GM19035 (cell line): ENCODE data around the gene NOSIP.
"Not testable (repeated sequence)": the region's sequence is repeated elsewhere in the genome, so short reads cannot be mapped to it uniquely, and the experiment has no call there.

Experiments
- ATAC-seq: cut with Tn5 transposase; IDR thresholded peaks from one replicate; pipeline ENCODE4 v1.9.1; 2021; ENCODE audit not compliant: unreplicated experiment

NOSIP gene, protein sequence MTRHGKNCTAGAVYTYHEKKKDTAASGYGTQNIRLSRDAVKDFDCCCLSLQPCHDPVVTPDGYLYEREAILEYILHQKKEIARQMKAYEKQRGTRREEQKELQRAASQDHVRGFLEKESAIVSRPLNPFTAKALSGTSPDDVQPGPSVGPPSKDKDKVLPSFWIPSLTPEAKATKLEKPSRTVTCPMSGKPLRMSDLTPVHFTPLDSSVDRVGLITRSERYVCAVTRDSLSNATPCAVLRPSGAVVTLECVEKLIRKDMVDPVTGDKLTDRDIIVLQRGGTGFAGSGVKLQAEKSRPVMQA

DNA sequence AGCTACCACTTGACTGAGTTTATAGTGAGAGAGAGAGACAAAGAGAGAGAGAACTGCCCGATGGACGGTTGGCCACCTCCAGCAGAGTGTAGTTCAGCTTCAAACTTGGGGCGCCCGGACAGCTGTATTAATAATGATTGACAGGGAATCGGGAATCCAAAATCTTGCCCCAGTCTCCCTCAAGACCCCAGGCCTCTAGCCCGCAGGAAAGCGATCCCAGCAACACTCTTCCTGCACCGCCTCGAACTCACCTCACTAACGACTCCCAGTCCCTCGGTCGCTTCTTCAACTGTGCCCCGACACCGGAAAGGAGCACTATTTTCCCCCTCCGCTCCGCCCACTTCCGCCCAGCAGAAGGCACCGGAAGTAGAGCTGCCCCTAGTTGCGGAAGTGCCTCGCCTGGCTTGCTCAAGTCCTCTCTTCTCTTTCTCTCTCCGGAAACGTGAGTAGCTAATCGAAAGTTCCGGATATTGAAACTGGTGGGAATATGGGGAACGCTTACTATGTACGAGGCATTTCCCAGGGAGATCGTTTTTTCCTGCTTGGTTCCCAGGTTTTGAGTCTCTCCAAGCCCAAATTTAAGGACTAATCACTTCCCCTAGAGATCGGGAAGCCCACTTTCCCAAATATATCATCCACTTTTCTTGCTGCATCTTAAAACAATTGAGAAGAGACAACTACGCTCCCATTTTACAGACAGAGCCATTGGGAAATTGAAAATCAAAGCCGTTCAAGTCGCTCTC lies at the start of gene NOSIP:
NOSIP (minus strand) TSS at position 293 of the 743 bp plus-strand sequence. CDS start 19,865 bp downstream, outside the sequence.
- ATAC-seq, result peak; percentile 87

DNA sequence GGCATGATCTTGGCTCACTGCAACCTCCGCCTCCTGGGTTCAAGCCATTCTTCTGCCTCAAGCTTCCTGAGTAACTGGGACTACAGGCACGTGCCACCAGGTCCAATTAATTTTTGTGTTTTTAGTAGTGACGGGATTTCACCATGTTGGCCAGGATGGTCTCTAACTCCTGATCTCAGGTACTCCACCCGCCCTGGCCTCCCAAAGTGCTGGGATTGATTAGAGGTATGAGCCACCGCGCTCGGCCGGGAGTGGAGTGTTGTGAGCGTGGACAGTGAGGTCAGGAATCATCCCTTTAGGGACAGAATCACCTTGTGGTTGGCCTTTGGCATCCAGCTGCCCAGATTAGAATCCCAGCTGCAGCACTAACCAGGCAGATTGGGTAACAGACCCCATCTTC lies 49.3 kb upstream of the NOSIP start:
- no peak for ATAC-seq

DNA sequence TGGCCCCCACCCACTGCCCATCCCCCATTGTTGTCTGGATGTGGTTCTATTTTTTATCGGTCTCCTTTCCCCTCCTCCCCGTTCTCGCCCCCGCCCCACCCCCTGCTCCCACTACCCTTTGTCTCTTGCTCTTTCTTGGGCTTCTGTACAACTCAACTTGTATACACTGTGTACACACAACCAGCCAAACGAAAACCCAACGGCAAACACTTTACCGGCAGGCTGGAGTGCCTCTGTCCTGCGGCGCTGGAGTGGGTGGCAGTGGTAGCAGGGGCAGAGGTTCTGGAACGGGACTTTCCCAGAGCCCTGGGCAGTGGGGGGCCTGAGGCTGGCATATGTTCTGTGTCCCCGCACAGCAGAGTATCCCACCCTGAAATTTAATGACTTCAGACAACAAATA lies 45.9 kb upstream of the NOSIP start:
- ATAC-seq, result no peak

- ATAC-seq, result no peak
These were observed 44.9 kb upstream of the NOSIP start for GRCh38 chr19:49624967-49625910.

GRCh38 chr19:49617860-49618259 lies 37.5 kb upstream of the NOSIP start:
- not testable (repeated sequence) for ATAC-seq

GRCh38 chr19:49616945-49617344 lies 36.6 kb upstream of the NOSIP start:
- ATAC-seq, result no peak

- ATAC-seq, result no peak
These were observed 36.2 kb upstream of the NOSIP start for GRCh38 chr19:49616532-49616931.

- no peak for ATAC-seq
These were observed 35.5 kb upstream of the NOSIP start for GRCh38 chr19:49615861-49616260.

DNA sequence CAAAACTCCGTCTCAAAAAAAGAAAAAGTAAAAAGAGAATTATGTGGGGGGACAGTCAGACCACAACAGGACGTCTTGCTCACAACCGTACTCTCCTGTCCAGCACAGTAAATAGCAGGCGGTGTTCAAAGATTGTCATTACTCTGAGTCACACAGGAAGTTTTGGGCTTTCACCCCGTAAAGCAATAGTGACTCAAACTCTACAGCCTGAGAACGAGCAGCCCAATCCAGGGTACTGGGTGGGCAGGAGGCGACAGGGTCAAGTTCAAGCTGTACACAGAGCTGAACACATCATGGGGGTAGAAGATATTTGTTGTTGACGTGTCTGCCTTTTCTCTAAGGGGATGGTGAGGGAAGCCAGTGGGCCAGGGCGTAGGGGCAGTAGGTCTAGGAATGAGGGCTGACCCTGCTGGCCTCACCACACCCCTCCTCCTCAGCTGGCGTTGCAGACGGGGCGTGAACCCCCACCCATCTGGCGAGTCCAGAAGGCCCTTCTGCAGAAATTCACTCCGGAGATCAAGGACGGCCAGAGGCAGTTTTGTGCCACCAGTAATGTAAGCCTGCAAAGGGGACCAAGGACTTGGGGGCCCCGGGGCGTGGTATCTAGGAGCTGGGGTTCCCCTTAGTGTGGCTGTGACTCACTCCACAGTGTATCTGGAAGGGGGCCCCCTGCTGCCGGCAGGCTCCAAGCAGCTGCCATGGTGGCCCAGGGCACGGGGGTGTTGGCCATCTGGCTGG lies 33.9 kb upstream of the NOSIP start:
- ATAC-seq, result no peak

- ATAC-seq, result no peak
These were observed 33.0 kb upstream of the NOSIP start for GRCh38 chr19:49613374-49613773.

GRCh38 chr19:49609499-49610092 lies 29.2 kb upstream of the NOSIP start:
- ATAC-seq, result no peak

DNA sequence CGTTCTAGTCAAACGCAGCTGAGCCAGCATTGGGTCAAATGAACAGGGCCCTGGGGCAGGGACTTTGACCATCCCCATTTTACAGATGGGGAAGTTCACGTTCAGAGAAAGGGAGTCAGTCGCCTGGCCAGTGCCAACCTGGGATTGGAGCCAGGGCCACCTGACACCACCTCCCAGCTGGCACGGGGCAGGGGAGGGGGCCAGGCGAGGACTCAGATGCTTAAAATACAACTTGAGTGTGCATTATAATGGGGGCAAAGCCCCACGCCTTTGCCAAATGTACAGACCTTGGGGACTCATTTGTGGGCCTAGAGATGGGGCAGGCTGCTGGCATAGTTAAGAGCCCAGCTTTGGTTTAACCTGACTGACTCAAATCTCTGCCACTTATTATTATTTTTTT lies 25.2 kb upstream of the NOSIP start:
- ATAC-seq, result no peak

- no peak for ATAC-seq
These were observed 22.4 kb upstream of the NOSIP start for GRCh38 chr19:49602806-49603205.

DNA sequence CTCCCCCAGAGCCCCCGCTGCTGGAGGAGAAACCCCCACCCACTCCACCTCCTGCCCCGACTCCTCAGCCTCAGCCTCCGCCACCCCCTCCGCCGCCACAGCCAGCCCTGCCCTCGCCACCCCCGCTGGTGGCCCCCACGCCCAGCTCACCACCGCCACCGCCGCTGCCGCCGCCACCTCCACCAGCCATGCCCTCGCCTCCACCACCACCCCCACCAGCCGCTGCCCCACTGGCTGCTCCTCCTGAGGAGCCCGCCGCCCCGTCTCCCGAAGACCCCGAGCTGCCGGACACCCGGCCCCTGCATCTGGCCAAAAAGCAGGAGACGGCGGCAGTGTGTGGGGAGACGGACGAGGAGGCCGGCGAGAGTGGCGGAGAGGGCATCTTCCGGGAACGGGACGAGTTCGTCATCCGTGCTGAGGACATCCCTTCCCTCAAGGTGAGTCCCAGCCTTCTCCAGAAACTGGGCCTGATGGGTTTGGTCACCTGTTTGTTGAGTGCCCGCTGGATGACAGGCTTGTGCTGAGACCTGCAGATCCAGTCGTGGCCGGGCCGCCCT lies 21.2 kb upstream of the NOSIP start:
- ATAC-seq, result no peak

DNA sequence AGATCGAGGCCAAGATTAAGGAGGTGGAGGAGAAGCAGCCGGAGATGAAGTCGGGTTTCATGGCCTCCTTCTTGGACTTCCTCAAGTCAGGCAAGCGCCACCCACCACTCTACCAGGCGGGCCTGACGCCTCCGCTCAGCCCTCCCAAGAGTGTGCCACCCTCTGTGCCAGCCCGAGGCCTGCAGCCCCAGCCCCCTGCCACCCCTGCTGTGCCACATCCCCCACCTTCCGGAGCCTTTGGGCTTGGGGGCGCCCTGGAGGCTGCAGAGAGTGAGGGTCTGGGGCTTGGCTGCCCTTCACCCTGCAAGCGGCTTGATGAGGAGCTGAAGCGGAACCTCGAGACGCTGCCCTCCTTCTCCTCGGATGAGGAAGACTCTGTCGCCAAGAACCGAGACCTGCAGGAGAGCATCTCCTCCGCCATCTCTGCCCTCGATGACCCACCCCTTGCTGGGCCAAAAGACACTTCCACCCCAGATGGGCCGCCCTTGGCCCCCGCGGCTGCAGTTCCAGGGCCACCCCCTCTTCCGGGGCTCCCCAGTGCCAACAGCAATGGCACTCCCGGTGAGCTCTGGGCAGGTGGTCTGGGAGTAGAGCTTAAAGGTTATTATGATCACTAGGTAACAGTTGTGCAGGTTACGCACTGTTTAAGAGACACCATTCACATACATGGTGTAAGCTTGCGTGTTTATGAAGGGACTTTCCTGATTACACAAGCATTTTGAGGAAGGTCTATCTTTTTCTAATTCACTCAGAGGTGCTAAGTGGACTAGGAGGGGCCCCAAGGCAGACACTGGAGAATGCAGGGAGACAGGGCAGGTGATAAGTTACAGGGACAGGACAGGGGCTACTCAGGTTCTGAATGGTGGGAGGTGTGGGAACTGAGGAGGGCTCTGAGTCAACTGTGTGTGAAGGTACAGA lies 19.3 kb upstream of the NOSIP start:
- no peak for ATAC-seq

DNA sequence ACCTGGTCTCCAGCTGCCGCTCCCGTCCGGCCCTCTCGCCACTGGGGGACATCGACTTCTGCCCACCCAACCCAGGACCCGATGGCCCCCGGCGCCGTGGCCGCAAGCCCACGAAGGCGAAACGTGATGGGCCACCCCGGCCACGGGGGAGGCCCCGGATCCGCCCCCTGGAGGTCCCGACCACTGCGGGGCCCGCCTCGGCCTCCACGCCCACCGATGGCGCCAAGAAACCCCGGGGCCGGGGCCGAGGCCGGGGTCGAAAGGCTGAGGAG lies 17.3 kb upstream of the NOSIP start:
- no peak for ATAC-seq

GRCh38 chr19:49596954-49597702 lies 16.8 kb upstream of the NOSIP start:
- no peak for ATAC-seq

GRCh38 chr19:49596407-49596806 lies 16.1 kb upstream of the NOSIP start:
- no peak for ATAC-seq
